HCT116 (cell line): Measurements from ENCODE around the gene RPLP2. TPM values are rescaled to one million over a fixed set of nuclear protein-coding genes. Genes with fewer than 3 reads are reported as not detected.
A peak's percentile ranks its signal among the peaks of the same experiment; 100 is the strongest.

Source experiments
- ATAC-seq: fragments of 200-7000 bp; cut with Tn5 transposase; 2 replicates; pipeline ENCODE4 v1.9.1; 2020; ENCODE audit warnings: mild to moderate bottlenecking, moderate library complexity
- BruUV-seq: library from RNA; stranded (reverse); fragments of 400-500 nt; replicated peaks from 2 replicates; lab custom pipeline; 2021; lab: Mats Ljungman, UMichigan
- CTCF ChIA-PET: fragments of 300-600 bp; sonication (Branson Sonifier 250); formaldehyde crosslinking; loops from one replicate; lab custom pipeline; 2021; ENCODE audit warnings: antibody characterized with exemption; lab: Charles Lee
- POLR2A ChIA-PET: fragments of 300-600, 350-600 bp; sonication (Branson Sonifier 250); formaldehyde crosslinking; loops from one replicate; lab custom pipeline; 2021; ENCODE audit warnings: antibody characterized with exemption; lab: Charles Lee
- RAD21 ChIA-PET, 2 experiments: fragments of 300-600 bp; sonication (Branson Sonifier 250); formaldehyde crosslinking; loops; one replicate each; lab custom pipeline; 2023; ENCODE audit warnings: low total read pairs in 2 of 2; ENCODE audit not compliant: uncharacterized antibody in 2 of 2, unreplicated experiment in 2 of 2, low non-redundant PET in 1 of 2; lab: Charles Lee
- DNase-seq: peaks from one replicate; pipeline ENCODE4 v3.0.0-alpha.2; 2010; ENCODE audit warnings: low read depth, low spot score
- H2AFZ ChIP-seq: fragments of 200-600 bp; shearing (Covaris generic), sonication (generic); 2 replicates; pipeline ENCODE4 v1.6.1; 2017; ENCODE audit warnings: low read depth, mixed run types, mixed read lengths, antibody characterized with exemption, low read length; ENCODE audit not compliant: poor library complexity, severe bottlenecking
- H3K27ac ChIP-seq: 2 replicates; pipeline ENCODE4 v1.5.1; 2012; ENCODE audit warnings: low read depth, low read length
- H3K27me3 ChIP-seq: fragments of 200-600 bp; sonication (generic); 2 replicates; pipeline ENCODE4 v1.6.1; 2016; ENCODE audit warnings: mixed run types, low read length, mixed read lengths; ENCODE audit not compliant: insufficient read depth
- H3K36me3 ChIP-seq, 2 experiments: fragments of 200-500 bp in 1 of 2; fragments of 200-600 bp in 1 of 2; sonication (Bioruptor generic) in 1 of 2; sonication (generic) in 1 of 2; 2 replicates each; pipeline versions ENCODE4 v1.5.1 to v1.6.1; 2014 to 2016; ENCODE audit warnings: low read length in 2 of 2, inconsistent platforms in 1 of 2, mixed read lengths in 1 of 2, mixed run types in 1 of 2; ENCODE audit not compliant: insufficient read depth in 2 of 2, control insufficient read depth in 1 of 2
- H3K4me1 ChIP-seq, 2 experiments: fragments of 200-600 bp in 1 of 2; sonication (generic) in 1 of 2; 2 replicates each; pipeline versions ENCODE4 v1.5.1 to v1.6.1; 2012 to 2017; ENCODE audit warnings: low read length in 2 of 2, inconsistent platforms in 1 of 2, mild to moderate bottlenecking in 1 of 2, mixed read lengths in 1 of 2, mixed run types in 1 of 2, moderate library complexity in 1 of 2; ENCODE audit not compliant: insufficient read depth in 2 of 2, control insufficient read depth in 1 of 2
- H3K4me2 ChIP-seq: fragments of 200-600 bp; sonication (generic); 2 replicates; pipeline ENCODE4 v1.6.1; 2017; ENCODE audit warnings: mixed run types, low read length, mixed read lengths
- H3K4me3 ChIP-seq, 2 experiments: fragments of 200-600 bp in 1 of 2; sonication (generic) in 1 of 2; replicated peaks in 1 of 2; 2 replicates each; pipeline ENCODE4 v1.5.1; 2011 to 2016; ENCODE audit warnings: low read length in 2 of 2, control low read depth in 1 of 2, low read depth in 1 of 2, mild to moderate bottlenecking in 1 of 2, mixed read lengths in 1 of 2, mixed run types in 1 of 2
- H3K79me2 ChIP-seq: fragments of 200-600 bp; sonication (generic); 2 replicates; pipeline ENCODE4 v1.6.1; 2017; ENCODE audit warnings: mild to moderate bottlenecking, mixed run types, low read length, moderate library complexity, mixed read lengths; ENCODE audit not compliant: insufficient read depth
- H3K9ac ChIP-seq: fragments of 200-600 bp; sonication (generic); 2 replicates; pipeline ENCODE4 v1.6.1; 2016; ENCODE audit warnings: low read length, mixed read lengths
- H3K9me2 ChIP-seq: fragments of 200-600 bp; sonication (generic), shearing (Covaris generic); 2 replicates; pipeline ENCODE4 v1.6.1; 2017; ENCODE audit warnings: mixed run types, mild to moderate bottlenecking, moderate library complexity; ENCODE audit not compliant: insufficient read depth
- H3K9me3 ChIP-seq, 2 experiments: fragments of 200-500 bp in 1 of 2; fragments of 200-600 bp in 1 of 2; sonication (Bioruptor generic) in 1 of 2; sonication (generic) in 1 of 2; 2 replicates each; pipeline ENCODE4 v1.6.1; 2014 to 2017; ENCODE audit warnings: low read length in 2 of 2, mixed read lengths in 2 of 2, inconsistent platforms in 1 of 2, low read depth in 1 of 2, mild to moderate bottlenecking in 1 of 2, mixed run types in 1 of 2, moderate library complexity in 1 of 2; ENCODE audit not compliant: control insufficient read depth in 1 of 2, insufficient read depth in 1 of 2
- H4K20me1 ChIP-seq: fragments of 200-600 bp; sonication (generic), shearing (Covaris generic); 2 replicates; pipeline ENCODE4 v1.6.1; 2017; ENCODE audit warnings: mixed run types, mild to moderate bottlenecking, moderate library complexity; ENCODE audit not compliant: insufficient read depth
- EGR1 ChIP-seq: IDR thresholded peaks from 2 replicates; pipeline ENCODE4 v1.6.1; 2012; ENCODE audit warnings: low read depth
- JUND ChIP-seq: IDR thresholded peaks from 2 replicates; pipeline ENCODE4 v1.6.1; 2012
- MAX ChIP-seq: IDR thresholded peaks from 2 replicates; pipeline ENCODE4 v1.6.1; 2012
- POLR2A ChIP-seq: IDR thresholded peaks from 2 replicates; pipeline ENCODE4 v1.7.0; 2011; ENCODE audit warnings: borderline replicate concordance; ENCODE audit not compliant: insufficient read depth, insufficient read length; ENCODE audit errors: extremely low read depth
- POLR2AphosphoS5 ChIP-seq: IDR thresholded peaks from 2 replicates; pipeline ENCODE4 v1.6.1; 2011; ENCODE audit warnings: mild to moderate bottlenecking, low read depth, low read length, moderate library complexity
- REST ChIP-seq: IDR thresholded peaks from 2 replicates; pipeline ENCODE4 v1.6.1; 2012; ENCODE audit warnings: low read depth
- SIN3A ChIP-seq: IDR thresholded peaks from 2 replicates; pipeline ENCODE4 v1.6.1; 2012; ENCODE audit warnings: low read depth
- SRF ChIP-seq: IDR thresholded peaks from 2 replicates; pipeline ENCODE4 v1.6.1; 2012; ENCODE audit warnings: low read depth
- TCF7L2 ChIP-seq: IDR thresholded peaks from 2 replicates; pipeline ENCODE4 v1.7.0; 2011; ENCODE audit warnings: borderline replicate concordance, inconsistent platforms; ENCODE audit not compliant: insufficient read depth, insufficient read length; ENCODE audit errors: extremely low read depth
- YY1 ChIP-seq: IDR thresholded peaks from 2 replicates; pipeline ENCODE4 v1.6.1; 2011; ENCODE audit warnings: low read length, low read depth, moderate library complexity, mild to moderate bottlenecking; ENCODE audit not compliant: insufficient replicate concordance; ENCODE audit errors: extremely low read depth
- ZFX ChIP-seq: fragments of 450-650 bp; IDR thresholded peaks from 2 replicates; pipeline ENCODE4 v1.6.1; 2017
- intact Hi-C: fragments of 100-400 bp; cut with micrococcal nuclease; formaldehyde crosslinking; loops from 2 replicates; pipeline ENCODE4 v1.10.0; 2022
- total RNA-seq: library from RNA; stranded (reverse); gene quantifications from one replicate; pipeline ENCODE4 v1.2.1, GENCODE V29; 2021; ENCODE audit not compliant: unreplicated experiment

The RPLP2 gene
- total RNA-seq, 1 experiment from 2014 or later = 3,615 TPM

GRCh38 chr11:777288-778255 is 32.2 kb upstream of the RPLP2 start, which contains the start of gene GATD1:
TSS of gene GATD1 (minus strand) at chr11:777487. CDS start at chr11:777462, 25 bp downstream.
- DNase-seq (peak; percentile 46), ATAC-seq (peak; percentile 79)
- TSS peak; percentile 44 for BruUV-seq
- ChIA-PET POLR2A (interaction anchor here (0.9 kb wide), 1 partner anchor 13 kb away, joined by 8 read pairs; the partner anchor contains the start of gene CEND1), CTCF (no interaction called here), RAD21 (no interaction called here)
- Histone ChIP-seq H3K9ac (peak within 1 kb of the TSS; percentile 99), H3K4me3 (peak within 1 kb of the TSS; percentile 89 to 90), H3K9me2 (no peaks in the 10 kb centered on the region), H3K4me2 (peak within 1 kb of the TSS; percentile 93), H3K27me3 (no peaks in the 10 kb centered on the region), H3K36me3 (peaks cover 5 to 15% of the 10 kb centered on the region in 2 experiments; a peak in 2 of 4 replicates), H4K20me1 (no peaks in the 10 kb centered on the region), H2AFZ (no peak within 1 kb of the TSS), H3K79me2 (peaks cover 77% of the 10 kb centered on the region), H3K4me1 (peaks cover 17 to 38% of the 10 kb centered on the region in 2 experiments), H3K9me3 (no peaks in the 10 kb centered on the region), H3K27ac (peak within 1 kb of the TSS; percentile 95)
- intact Hi-C loops = no loop called here
- peak; percentile 55 for TF ChIP-seq MAX
- no peak for TF ChIP-seq JUND
- no peak for TF ChIP-seq TCF7L2
- peak; percentile 32; the same call in 1 of the 2 replicates for TF ChIP-seq EGR1
- no peak for TF ChIP-seq REST
- peak; percentile 97 for TF ChIP-seq POLR2AphosphoS5
- TF ChIP-seq SRF = no peak
- TF ChIP-seq YY1 = peak; percentile 85
- peak; percentile 75; the same call in 1 of the 2 replicates for TF ChIP-seq ZFX
- TF ChIP-seq POLR2A = peak; percentile 97
- TF ChIP-seq SIN3A = 0 out of 2 replicates have a peak, but pooled peaks have one; percentile 11
